Muscle layer of colon (tissue), 2 donors: ENCODE measurements around the gene TUBA4B.

Experiments
- H3K27ac ChIP-seq: one replicate; pipeline ENCODE4 v1.7.0; 2013; ENCODE audit warnings: low read depth, mild to moderate bottlenecking, low read length, moderate library complexity
- H3K27me3 ChIP-seq, 2 donors: one replicate each; pipeline ENCODE4 v1.7.0; 2013; ENCODE audit warnings: low read length in 2 of 2, mild to moderate bottlenecking in 2 of 2; ENCODE audit not compliant: insufficient read depth in 2 of 2, control insufficient read depth in 1 of 2
- H3K36me3 ChIP-seq: one replicate; pipeline ENCODE4 v1.7.0; 2013; ENCODE audit warnings: mild to moderate bottlenecking, low read length; ENCODE audit not compliant: insufficient read depth
- H3K4me1 ChIP-seq: one replicate; pipeline ENCODE4 v1.7.0; 2013; ENCODE audit warnings: mild to moderate bottlenecking, low read length; ENCODE audit not compliant: insufficient read depth
- H3K4me3 ChIP-seq, 2 donors: one replicate each; pipeline ENCODE4 v1.7.0; 2013; ENCODE audit warnings: low read length in 2 of 2, low read depth in 1 of 2, mild to moderate bottlenecking in 1 of 2, moderate library complexity in 1 of 2
- H3K9ac ChIP-seq: one replicate; pipeline ENCODE4 v1.7.0; 2013; ENCODE audit warnings: low read length
- H3K9me3 ChIP-seq: one replicate; pipeline ENCODE4 v1.7.0; 2013; ENCODE audit warnings: mild to moderate bottlenecking, low read length
- donor health status: abdominal sarcoma.
- donor health status: Adenocarcinoma of cecum.

The TUBA4B gene

GRCh38 chr2:219290381-219291171 is 37.5 kb downstream of the TUBA4B start:
- Histone ChIP-seq H3K9ac (no peak overlapping the region), H3K36me3 (peaks cover under 1% of the 10 kb centered on the region), H3K9me3 (no peaks in the 10 kb centered on the region), H3K4me1 (peaks cover 22% of the 10 kb centered on the region), H3K27me3 (no peaks in the 10 kb centered on the region), H3K27ac (no peak overlapping the region), H3K4me3 (no peak overlapping the region)

- H3K9ac ChIP-seq, result no peak overlapping the region
- H3K27ac ChIP-seq, result no peak overlapping the region
- no peaks in the 10 kb centered on the region for H3K9me3 ChIP-seq
- H3K36me3 ChIP-seq, result no peaks in the 10 kb centered on the region
- H3K4me3 ChIP-seq, result no peak overlapping the region
- H3K4me1 ChIP-seq, result peaks cover 22% of the 10 kb centered on the region
- H3K27me3 ChIP-seq, result no peaks in the 10 kb centered on the region
Measured at GRCh38 chr2:219291394-219291793, 38.4 kb downstream of the TUBA4B start.

GRCh38 chr2:219291910-219292490 is 39.0 kb downstream of the TUBA4B start:
- Histone ChIP-seq H3K9ac (no peak overlapping the region), H3K9me3 (no peaks in the 10 kb centered on the region), H3K4me1 (peaks cover 22% of the 10 kb centered on the region), H3K36me3 (no peaks in the 10 kb centered on the region), H3K27me3 (no peaks in the 10 kb centered on the region), H3K4me3 (no peak overlapping the region), H3K27ac (no peak overlapping the region)

- Histone ChIP-seq H3K4me3 (no peak overlapping the region), H3K36me3 (no peaks in the 10 kb centered on the region), H3K27ac (no peak overlapping the region), H3K27me3 (no peaks in the 10 kb centered on the region), H3K4me1 (peaks cover 22% of the 10 kb centered on the region), H3K9ac (no peak overlapping the region), H3K9me3 (no peaks in the 10 kb centered on the region)
Measured at GRCh38 chr2:219292616-219293015, 39.6 kb downstream of the TUBA4B start.

- no peak overlapping the region for H3K27ac ChIP-seq
- H3K4me1 ChIP-seq, result peaks cover 23% of the 10 kb centered on the region
- H3K27me3 ChIP-seq, result no peaks in the 10 kb centered on the region
- H3K4me3 ChIP-seq, result peak overlapping the region in 1 of 2 donors; percentile 52
- H3K9ac ChIP-seq, result no peak overlapping the region
- no peaks in the 10 kb centered on the region for H3K9me3 ChIP-seq
- no peaks in the 10 kb centered on the region for H3K36me3 ChIP-seq
Measured at GRCh38 chr2:219293736-219294231, 40.7 kb downstream of the TUBA4B start.

- no peaks in the 10 kb centered on the region for H3K9me3 ChIP-seq
- H3K4me1 ChIP-seq, result peaks cover 20% of the 10 kb centered on the region
- peak overlapping the region; percentile 52 to 61 for H3K4me3 ChIP-seq
- H3K9ac ChIP-seq, result peak overlapping the region; percentile 34
- H3K27ac ChIP-seq, result peak overlapping the region; percentile 58
- H3K27me3 ChIP-seq, result no peaks in the 10 kb centered on the region
- H3K36me3 ChIP-seq, result no peaks in the 10 kb centered on the region
Measured at GRCh38 chr2:219294356-219295351, 41.6 kb downstream of the TUBA4B start.

GRCh38 chr2:219296142-219296541 is 43.1 kb downstream of the TUBA4B start:
- Histone ChIP-seq H3K4me1 (peaks cover 14% of the 10 kb centered on the region), H3K36me3 (no peaks in the 10 kb centered on the region), H3K9me3 (no peaks in the 10 kb centered on the region), H3K27ac (no peak overlapping the region), H3K9ac (no peak overlapping the region), H3K4me3 (no peak overlapping the region), H3K27me3 (peaks cover 0 to 7% of the 10 kb centered on the region in 2 donors)

- Histone ChIP-seq H3K4me3 (no peak overlapping the region), H3K4me1 (peaks cover 14% of the 10 kb centered on the region), H3K9ac (no peak overlapping the region), H3K9me3 (no peaks in the 10 kb centered on the region), H3K36me3 (no peaks in the 10 kb centered on the region), H3K27ac (no peak overlapping the region), H3K27me3 (peaks cover 0 to 7% of the 10 kb centered on the region in 2 donors)
Measured at GRCh38 chr2:219296631-219297391, 43.8 kb downstream of the TUBA4B start.

- no peaks in the 10 kb centered on the region for H3K9me3 ChIP-seq
- peaks cover 14% of the 10 kb centered on the region for H3K4me1 ChIP-seq
- no peak overlapping the region for H3K27ac ChIP-seq
- peaks cover 0 to 15% of the 10 kb centered on the region in 2 donors for H3K27me3 ChIP-seq
- H3K9ac ChIP-seq, result no peak overlapping the region
- no peak overlapping the region for H3K4me3 ChIP-seq
- no peaks in the 10 kb centered on the region for H3K36me3 ChIP-seq
Measured at GRCh38 chr2:219297766-219298456, 44.9 kb downstream of the TUBA4B start.

- Histone ChIP-seq H3K36me3 (no peaks in the 10 kb centered on the region), H3K4me1 (peaks cover 14% of the 10 kb centered on the region), H3K9me3 (no peaks in the 10 kb centered on the region), H3K4me3 (no peak overlapping the region), H3K9ac (no peak overlapping the region), H3K27me3 (peaks cover 0 to 15% of the 10 kb centered on the region in 2 donors), H3K27ac (no peak overlapping the region)
Measured at GRCh38 chr2:219298759-219299371, 45.8 kb downstream of the TUBA4B start.
